Neural progenitor cell (in vitro differentiated cells): Measurements from ENCODE around the gene TMEM123. TPM values are rescaled to one million over a fixed set of nuclear protein-coding genes. Genes with fewer than 3 reads are reported as not detected.

Experiments used
- DNase-seq: peaks from one replicate; pipeline ENCODE4 v3.0.0-alpha.2; 2016; ENCODE audit warnings: low spot score
- H2AFZ ChIP-seq: fragments of 200-600 bp; sonication (generic); replicated peaks from 2 replicates; pipeline ENCODE4 v1.6.1; 2016; ENCODE audit warnings: antibody characterized with exemption
- H3F3A ChIP-seq: fragments of 200-600 bp; sonication (generic); 2 replicates; pipeline ENCODE4 v1.6.1; 2016; ENCODE audit warnings: antibody characterized with exemption, low read depth
- H3K27ac ChIP-seq: fragments of 200-600 bp; sonication (generic); 2 replicates; pipeline ENCODE4 v1.5.1; 2016; ENCODE audit warnings: mild to moderate bottlenecking
- H3K27me3 ChIP-seq: fragments of 200-600 bp; sonication (generic); 2 replicates; pipeline ENCODE4 v1.6.1; 2016; ENCODE audit warnings: mild to moderate bottlenecking, moderate library complexity
- H3K36me3 ChIP-seq: fragments of 200-600 bp; sonication (generic); 2 replicates; pipeline ENCODE4 v1.5.1; 2016
- H3K4me1 ChIP-seq: fragments of 200-600 bp; sonication (generic); 2 replicates; pipeline ENCODE4 v1.6.1; 2016; ENCODE audit warnings: mixed run types
- H3K4me2 ChIP-seq: fragments of 200-600 bp; sonication (generic); 2 replicates; pipeline ENCODE4 v1.6.1; 2016
- H3K4me3 ChIP-seq: fragments of 200-600 bp; sonication (generic); 2 replicates; pipeline ENCODE4 v1.5.1; 2016
- H3K79me2 ChIP-seq: fragments of 200-600 bp; sonication (generic); 2 replicates; pipeline ENCODE4 v1.6.1; 2016; ENCODE audit warnings: low read depth
- H3K9ac ChIP-seq: fragments of 200-600 bp; sonication (generic); 2 replicates; pipeline ENCODE4 v1.6.1; 2016
- H3K9me3 ChIP-seq: fragments of 200-600 bp; sonication (generic); 2 replicates; pipeline ENCODE4 v1.5.1; 2016; ENCODE audit warnings: low read depth
- H4K20me1 ChIP-seq: fragments of 200-600 bp; sonication (generic); 2 replicates; pipeline ENCODE4 v1.6.1; 2016; ENCODE audit warnings: low read depth
- H3K27ac Mint-ChIP-seq: 3 replicates; pipeline ENCODE4 v1.8.0; 2021; ENCODE audit warnings: mixed read lengths
- H3K27me3 Mint-ChIP-seq: 2 replicates; pipeline ENCODE4 v1.8.0; 2022; ENCODE audit warnings: low read depth, mild to moderate bottlenecking, inconsistent platforms, moderate library complexity, mixed read lengths; ENCODE audit not compliant: insufficient read depth
- H3K36me3 Mint-ChIP-seq: 3 replicates; pipeline ENCODE4 v1.8.0; 2021; ENCODE audit warnings: mixed read lengths
- H3K4me1 Mint-ChIP-seq: 3 replicates; pipeline ENCODE4 v1.8.0; 2021; ENCODE audit warnings: mixed read lengths
- H3K4me3 Mint-ChIP-seq: 3 replicates; pipeline ENCODE4 v1.8.0; 2021; ENCODE audit warnings: mild to moderate bottlenecking, moderate library complexity, mixed read lengths
- H3K9me3 Mint-ChIP-seq: 3 replicates; pipeline ENCODE4 v1.8.0; 2020; ENCODE audit warnings: mixed read lengths
- EZH2 ChIP-seq: fragments of 200-600 bp; sonication (generic); IDR thresholded peaks from 2 replicates; pipeline ENCODE4 v1.6.1; 2017; ENCODE audit warnings: antibody characterized with exemption, mild to moderate bottlenecking, moderate library complexity
- EZH2phosphoT487 ChIP-seq: fragments of 200-600 bp; sonication (generic); IDR thresholded peaks from 2 replicates; pipeline ENCODE4 v1.6.1; 2017; ENCODE audit warnings: antibody characterized with exemption
- total RNA-seq: library from RNA; depleted of rRNA; stranded (reverse); fragments of >200 nt; gene quantifications from 2 replicates; pipeline ENCODE4 v1.2.3, GENCODE V29; 2015; ENCODE audit warnings: low replicate concordance
- TF ChIP-seq, protein P1 (sequence below): fragments of 200-600 bp; sonication (generic); IDR thresholded peaks from 2 replicates; pipeline ENCODE4 v1.5.1; 2017; ENCODE audit warnings: antibody characterized with exemption, mild to moderate bottlenecking

Gene TMEM123
- total RNA-seq, 1 donor from 2014 or later, result 230 TPM

- TF ChIP-seq EZH2phosphoT487 (no peak), EZH2 (no peak)
- TF ChIP-seq, protein P1, sequence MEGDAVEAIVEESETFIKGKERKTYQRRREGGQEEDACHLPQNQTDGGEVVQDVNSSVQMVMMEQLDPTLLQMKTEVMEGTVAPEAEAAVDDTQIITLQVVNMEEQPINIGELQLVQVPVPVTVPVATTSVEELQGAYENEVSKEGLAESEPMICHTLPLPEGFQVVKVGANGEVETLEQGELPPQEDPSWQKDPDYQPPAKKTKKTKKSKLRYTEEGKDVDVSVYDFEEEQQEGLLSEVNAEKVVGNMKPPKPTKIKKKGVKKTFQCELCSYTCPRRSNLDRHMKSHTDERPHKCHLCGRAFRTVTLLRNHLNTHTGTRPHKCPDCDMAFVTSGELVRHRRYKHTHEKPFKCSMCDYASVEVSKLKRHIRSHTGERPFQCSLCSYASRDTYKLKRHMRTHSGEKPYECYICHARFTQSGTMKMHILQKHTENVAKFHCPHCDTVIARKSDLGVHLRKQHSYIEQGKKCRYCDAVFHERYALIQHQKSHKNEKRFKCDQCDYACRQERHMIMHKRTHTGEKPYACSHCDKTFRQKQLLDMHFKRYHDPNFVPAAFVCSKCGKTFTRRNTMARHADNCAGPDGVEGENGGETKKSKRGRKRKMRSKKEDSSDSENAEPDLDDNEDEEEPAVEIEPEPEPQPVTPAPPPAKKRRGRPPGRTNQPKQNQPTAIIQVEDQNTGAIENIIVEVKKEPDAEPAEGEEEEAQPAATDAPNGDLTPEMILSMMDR, result no peak
- DNase-seq, result no peak
- Mint-ChIP-seq H3K27ac (peak overlapping the region; percentile 34), H3K4me1 (no peaks in the 10 kb centered on the region), H3K9me3 (peaks cover 13% of the 10 kb centered on the region), H3K4me3 (no peak overlapping the region), H3K27me3 (no peaks in the 10 kb centered on the region), H3K36me3 (peaks cover 34% of the 10 kb centered on the region)
- Histone ChIP-seq H3K27ac (no peak overlapping the region), H3K79me2 (peaks cover 67% of the 10 kb centered on the region), H3K36me3 (no peaks in the 10 kb centered on the region), H3K4me1 (no peaks in the 10 kb centered on the region), H3K9me3 (no peaks in the 10 kb centered on the region), H2AFZ (no peak overlapping the region), H3K4me2 (no peak overlapping the region), H3K9ac (no peak overlapping the region), H4K20me1 (peaks cover 12% of the 10 kb centered on the region), H3K4me3 (no peak overlapping the region), H3K27me3 (no peaks in the 10 kb centered on the region), H3F3A (no peaks in the 10 kb centered on the region)
These were observed 42.2 kb downstream of the TMEM123 start for GRCh38 chr11:102410382-102410784.

GRCh38 chr11:102408339-102408738 lies 44.2 kb downstream of the TMEM123 start:
- no peak for DNase-seq
- no peak overlapping the region for H3K27ac ChIP-seq
- H3K27me3 ChIP-seq, result no peaks in the 10 kb centered on the region
- H3K4me2 ChIP-seq, result no peak overlapping the region
- no peak overlapping the region for H2AFZ ChIP-seq
- H3K9ac ChIP-seq, result no peak overlapping the region
- Mint-ChIP-seq H3K4me1 (no peaks in the 10 kb centered on the region), H3K36me3 (peaks cover 23% of the 10 kb centered on the region), H3K27ac (no peak overlapping the region), H3K4me3 (no peak overlapping the region), H3K27me3 (no peaks in the 10 kb centered on the region), H3K9me3 (no peaks in the 10 kb centered on the region)
- H3K4me1 ChIP-seq, result no peaks in the 10 kb centered on the region
- no peak overlapping the region for H3K4me3 ChIP-seq
- H3K9me3 ChIP-seq, result no peaks in the 10 kb centered on the region
- H3K79me2 ChIP-seq, result peaks cover 46% of the 10 kb centered on the region
- H4K20me1 ChIP-seq, result peaks cover 12% of the 10 kb centered on the region
- no peaks in the 10 kb centered on the region for H3K36me3 ChIP-seq
- TF ChIP-seq, protein P1, result no peak
- H3F3A ChIP-seq, result no peaks in the 10 kb centered on the region

GRCh38 chr11:102407901-102408300 lies 44.7 kb downstream of the TMEM123 start:
- no peaks in the 10 kb centered on the region for H3K36me3 ChIP-seq
- no peaks in the 10 kb centered on the region for H3K27me3 ChIP-seq
- no peak overlapping the region for H2AFZ ChIP-seq
- Mint-ChIP-seq H3K27ac (no peak overlapping the region), H3K4me3 (no peak overlapping the region), H3K27me3 (no peaks in the 10 kb centered on the region), H3K4me1 (no peaks in the 10 kb centered on the region), H3K9me3 (no peaks in the 10 kb centered on the region), H3K36me3 (peaks cover 26% of the 10 kb centered on the region)
- H3K9me3 ChIP-seq, result no peaks in the 10 kb centered on the region
- DNase-seq, result no peak
- H4K20me1 ChIP-seq, result peaks cover 12% of the 10 kb centered on the region
- H3F3A ChIP-seq, result no peaks in the 10 kb centered on the region
- TF ChIP-seq EZH2phosphoT487 (no peak), EZH2 (no peak)
- TF ChIP-seq, protein P1, result no peak
- peaks cover 42% of the 10 kb centered on the region for H3K79me2 ChIP-seq
- H3K4me1 ChIP-seq, result no peaks in the 10 kb centered on the region
- no peak overlapping the region for H3K9ac ChIP-seq
- no peak overlapping the region for H3K27ac ChIP-seq
- H3K4me2 ChIP-seq, result no peak overlapping the region
- no peak overlapping the region for H3K4me3 ChIP-seq

DNA sequence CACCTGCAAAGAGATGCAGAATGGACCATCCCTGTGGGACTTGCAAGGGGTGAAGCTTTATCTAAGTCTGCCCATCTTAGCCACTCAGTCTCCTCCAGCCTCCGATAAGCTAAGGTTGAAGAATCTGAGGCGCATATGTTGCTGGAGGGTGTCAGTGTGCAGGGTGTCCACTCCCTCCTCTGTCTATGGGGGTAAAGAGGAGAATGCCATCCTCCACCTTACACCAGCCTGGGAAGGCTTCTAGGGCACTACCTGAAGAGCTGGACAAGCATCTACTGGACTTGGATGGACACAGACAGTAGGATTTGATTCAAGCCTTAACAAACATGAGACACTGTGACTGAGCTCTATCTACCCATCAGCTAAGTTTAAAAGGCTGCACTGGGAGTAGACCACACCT lies 46.5 kb downstream of the TMEM123 start:
- peaks cover 7% of the 10 kb centered on the region for H4K20me1 ChIP-seq
- no peak overlapping the region for H3K4me2 ChIP-seq
- no peak overlapping the region for H3K27ac ChIP-seq
- no peak for TF ChIP-seq EZH2
- no peak for TF ChIP-seq EZH2phosphoT487
- TF ChIP-seq, protein P1, result no peak
- H3K4me1 ChIP-seq, result no peaks in the 10 kb centered on the region
- peaks cover 27% of the 10 kb centered on the region for H3K79me2 ChIP-seq
- no peaks in the 10 kb centered on the region for H3F3A ChIP-seq
- DNase-seq, result no peak
- H3K9ac ChIP-seq, result no peak overlapping the region
- no peak overlapping the region for H3K4me3 ChIP-seq
- no peaks in the 10 kb centered on the region for H3K9me3 ChIP-seq
- no peaks in the 10 kb centered on the region for H3K4me1 Mint-ChIP-seq
- H3K27me3 Mint-ChIP-seq, result no peaks in the 10 kb centered on the region
- no peaks in the 10 kb centered on the region for H3K9me3 Mint-ChIP-seq
- peaks cover 35% of the 10 kb centered on the region for H3K36me3 Mint-ChIP-seq
- peaks cover 5% of the 10 kb centered on the region for H3K36me3 ChIP-seq
- no peak overlapping the region for H3K4me3 Mint-ChIP-seq
- H3K27ac Mint-ChIP-seq, result no peak overlapping the region
- no peak overlapping the region for H2AFZ ChIP-seq
- no peaks in the 10 kb centered on the region for H3K27me3 ChIP-seq
